GM19351 (cell line): ENCODE measurements around the gene ZNF692.
"Not testable (repeated sequence)": the region's sequence is repeated elsewhere in the genome, so short reads cannot be mapped to it uniquely, and the experiment has no call there.

Experiments used
- ATAC-seq: cut with Tn5 transposase; IDR thresholded peaks from one replicate; pipeline ENCODE4 v1.9.1; 2021; ENCODE audit warnings: mild to moderate bottlenecking, moderate library complexity; ENCODE audit not compliant: unreplicated experiment

Gene ZNF692, protein sequence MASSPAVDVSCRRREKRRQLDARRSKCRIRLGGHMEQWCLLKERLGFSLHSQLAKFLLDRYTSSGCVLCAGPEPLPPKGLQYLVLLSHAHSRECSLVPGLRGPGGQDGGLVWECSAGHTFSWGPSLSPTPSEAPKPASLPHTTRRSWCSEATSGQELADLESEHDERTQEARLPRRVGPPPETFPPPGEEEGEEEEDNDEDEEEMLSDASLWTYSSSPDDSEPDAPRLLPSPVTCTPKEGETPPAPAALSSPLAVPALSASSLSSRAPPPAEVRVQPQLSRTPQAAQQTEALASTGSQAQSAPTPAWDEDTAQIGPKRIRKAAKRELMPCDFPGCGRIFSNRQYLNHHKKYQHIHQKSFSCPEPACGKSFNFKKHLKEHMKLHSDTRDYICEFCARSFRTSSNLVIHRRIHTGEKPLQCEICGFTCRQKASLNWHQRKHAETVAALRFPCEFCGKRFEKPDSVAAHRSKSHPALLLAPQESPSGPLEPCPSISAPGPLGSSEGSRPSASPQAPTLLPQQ

DNA sequence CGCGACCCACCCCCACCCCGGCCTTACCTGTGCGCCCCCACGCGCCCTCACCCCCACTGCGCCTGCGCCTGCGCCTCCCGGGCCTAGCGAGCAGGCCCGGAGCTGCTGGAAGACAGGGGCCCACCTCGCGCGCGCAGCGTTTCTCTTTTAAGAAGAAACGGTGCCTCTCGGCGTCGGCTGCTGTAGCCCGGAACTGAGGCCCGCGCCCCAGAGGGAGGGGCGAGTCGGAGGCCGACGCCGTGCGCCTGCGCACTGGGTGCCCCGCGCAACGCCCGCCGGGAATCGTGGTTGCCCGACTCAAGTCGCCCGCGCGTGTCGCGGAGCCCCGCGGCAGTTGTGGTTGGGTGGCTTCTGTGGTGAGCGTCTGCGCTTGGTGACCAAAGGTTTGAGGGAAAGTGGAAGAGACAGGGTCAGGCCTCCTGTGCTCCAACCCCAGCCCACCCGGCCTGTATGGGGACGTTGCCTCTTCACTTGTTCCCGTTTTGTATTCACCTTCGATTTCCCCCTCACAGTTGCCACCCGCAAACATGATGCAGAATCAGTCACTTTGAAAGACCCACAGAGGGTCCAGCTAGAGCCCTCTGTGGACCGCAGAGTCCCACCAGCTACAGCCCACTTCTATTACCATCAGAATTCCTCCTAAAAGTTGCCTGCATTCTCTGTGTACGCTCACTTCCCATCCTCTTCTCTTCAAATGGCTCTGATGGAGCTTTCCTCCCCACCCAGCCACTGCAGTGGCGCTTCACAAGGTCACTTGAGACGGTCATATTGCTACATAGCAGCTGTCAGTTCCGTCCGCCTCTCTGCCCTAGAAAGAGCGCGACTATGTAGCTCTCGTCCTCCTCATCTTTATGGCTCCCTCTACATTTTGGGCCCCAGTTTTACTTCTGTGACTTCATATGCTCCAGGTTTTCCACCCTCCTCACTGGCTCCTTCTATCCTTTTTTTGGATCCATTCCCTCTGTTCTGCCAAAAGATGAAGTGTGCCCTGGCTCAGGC lies at the start of gene ZNF692:
Gene ZNF692, minus strand, starts transcription at position 195 of the 999 bp plus-strand sequence. CDS start 776 bp downstream, outside the sequence.
- peak; percentile 72 for ATAC-seq

DNA sequence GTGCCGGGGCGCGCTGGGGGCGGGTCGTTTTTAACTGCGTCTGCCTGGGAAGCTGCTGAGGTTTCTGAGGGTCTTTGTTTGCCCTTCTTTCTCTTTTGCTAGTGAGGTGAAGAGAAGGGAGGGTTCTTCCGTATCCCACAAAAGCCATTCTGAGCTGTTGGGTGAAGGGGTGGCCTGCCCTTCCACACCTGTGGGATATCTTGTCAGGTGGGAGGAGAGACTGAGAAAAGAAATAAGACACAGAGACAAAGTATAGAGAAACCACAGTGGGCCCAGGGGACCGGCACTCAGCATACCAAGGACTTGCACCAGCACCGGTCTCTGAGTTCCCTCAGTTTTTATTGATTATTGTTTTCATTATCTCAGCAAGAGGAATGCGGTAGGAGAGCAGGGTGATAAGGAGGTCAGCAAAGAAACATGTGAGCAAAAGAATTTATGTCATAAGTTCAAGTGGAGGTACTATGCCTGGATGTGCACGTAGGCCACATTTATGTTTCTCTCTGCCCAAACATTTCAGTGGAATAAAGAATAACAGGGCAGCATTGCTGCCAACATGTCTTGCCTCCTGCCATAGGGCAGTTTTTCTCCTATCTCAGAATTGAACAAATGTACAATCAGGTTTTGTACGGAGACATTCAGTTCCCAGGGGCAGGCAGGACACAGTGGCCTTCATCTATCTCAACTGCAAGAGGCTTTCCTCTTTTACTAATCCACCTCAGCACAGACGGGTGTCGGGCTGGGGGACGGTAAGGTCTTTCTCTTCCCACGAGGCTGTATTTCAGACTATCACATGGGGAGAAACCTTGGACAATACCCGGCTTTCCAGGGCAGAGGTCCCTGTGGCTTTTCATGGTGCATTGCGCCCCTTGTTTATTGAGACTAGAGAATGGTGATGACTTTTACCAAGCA lies 48.1 kb upstream of the ZNF692 start:
- ATAC-seq = peak; percentile 18

DNA sequence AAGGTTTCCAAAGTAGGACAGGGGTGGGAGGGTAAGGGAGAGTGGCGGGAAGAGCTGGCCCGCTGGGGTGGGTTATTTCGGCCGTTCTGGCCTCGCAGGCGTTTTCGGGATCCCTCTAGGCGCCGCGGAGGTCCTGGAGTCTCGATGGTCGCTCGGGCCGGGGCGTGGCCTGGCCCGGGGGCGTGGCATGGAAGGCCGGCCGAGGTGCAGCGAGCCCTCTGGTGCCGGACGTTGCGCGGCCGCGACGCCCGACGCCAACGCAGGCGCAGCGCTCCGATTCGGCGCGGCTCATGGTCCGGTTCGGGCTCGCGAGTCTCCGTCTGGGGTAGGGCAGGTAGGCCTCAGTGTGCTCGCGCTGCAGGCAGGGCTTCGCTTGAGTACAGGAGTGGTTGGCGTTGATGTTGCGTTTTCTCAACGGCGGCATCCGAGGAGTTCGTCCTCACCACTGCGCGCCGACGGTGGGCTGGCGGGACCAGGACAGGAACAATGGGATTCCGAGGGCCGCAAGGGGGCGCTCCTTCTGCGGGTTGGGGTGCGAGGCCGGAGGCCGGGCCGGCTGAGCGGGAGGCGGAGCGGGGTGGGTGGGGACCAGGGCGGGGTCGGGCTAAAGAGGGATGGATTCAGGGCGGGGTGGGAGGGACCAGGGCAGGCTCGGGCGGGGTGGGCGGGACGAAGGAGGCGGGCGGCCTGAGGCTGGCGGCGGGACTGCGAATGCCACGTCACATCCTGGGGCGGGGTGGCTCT lies 47.3 kb upstream of the ZNF692 start, which contains the start of gene PGBD2:
Gene PGBD2, plus strand, starts transcription at position 227 of the 744 bp plus-strand sequence. CDS start 7,628 bp downstream, outside the sequence.
- ATAC-seq = peak; percentile 87

DNA sequence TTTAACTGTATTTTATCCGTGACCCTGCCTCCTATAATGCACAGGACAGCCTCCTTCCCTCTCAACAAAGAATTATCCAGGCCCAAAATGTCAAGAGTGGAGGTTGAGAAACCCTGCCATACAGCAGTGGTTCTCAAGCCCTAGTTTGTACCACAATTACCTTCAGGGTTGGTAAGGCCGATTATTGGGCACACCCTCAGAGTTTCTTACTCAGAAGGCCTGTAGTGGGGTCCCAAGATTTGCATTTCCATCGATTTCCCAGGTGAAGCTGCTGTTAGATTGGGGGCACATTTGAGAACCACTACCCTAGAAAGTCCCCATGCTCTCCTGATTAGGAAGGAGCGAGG lies 46.8 kb upstream of the ZNF692 start:
- ATAC-seq = no peak

DNA sequence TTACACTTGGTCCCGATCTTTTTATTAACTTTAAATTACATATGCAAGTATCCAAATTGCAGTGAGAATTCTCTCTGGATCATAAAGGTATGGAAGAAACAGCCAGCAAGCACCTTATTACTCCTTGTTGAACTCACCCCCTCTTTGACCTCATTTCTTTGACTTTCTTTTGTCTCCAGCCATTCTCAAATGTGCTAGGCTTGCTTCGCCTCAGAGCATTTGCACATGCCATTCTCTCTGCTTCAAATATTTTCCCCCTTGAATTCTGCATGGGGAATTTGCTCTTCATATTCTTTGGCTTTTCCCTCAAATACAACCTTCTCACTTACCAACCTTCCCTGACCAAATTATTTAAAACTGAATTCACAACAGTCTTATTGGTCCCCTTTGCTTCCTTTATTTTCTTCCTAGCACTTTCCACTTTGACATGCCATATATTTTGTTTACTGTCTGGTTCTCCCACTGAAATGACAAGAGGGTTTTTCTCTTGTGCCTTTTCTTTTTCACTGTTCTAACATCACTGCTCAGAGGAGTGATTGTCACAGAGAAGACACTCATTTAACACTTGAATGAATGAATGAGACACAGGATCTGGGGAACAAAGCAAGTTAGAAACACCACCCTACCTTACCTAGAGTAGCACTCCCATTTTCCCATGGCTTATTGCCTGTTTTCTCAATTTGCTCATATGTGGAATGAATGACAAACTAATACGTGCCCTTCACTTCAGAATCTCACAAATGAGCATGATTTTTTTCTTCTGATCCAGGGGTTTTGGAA lies 45.7 kb upstream of the ZNF692 start:
- no peak for ATAC-seq

DNA sequence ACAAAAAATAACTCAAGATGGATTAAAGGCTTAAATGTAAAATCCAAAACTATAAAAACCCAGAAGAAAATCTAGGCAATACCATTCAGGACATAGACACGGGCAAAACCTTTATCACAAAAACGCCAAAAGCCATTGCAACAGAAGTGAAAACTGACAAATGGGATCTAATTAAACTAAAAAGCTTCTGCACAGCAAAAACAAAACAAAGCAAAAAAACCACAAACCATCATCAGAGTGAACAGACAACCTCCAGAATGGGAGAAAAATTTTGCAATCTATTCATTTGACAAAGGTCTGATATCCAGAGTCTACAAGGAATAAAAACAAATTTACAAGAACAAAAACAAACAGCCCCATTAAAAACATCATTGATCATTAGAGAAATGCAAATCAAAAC lies 42.7 kb upstream of the ZNF692 start:
- no peak for ATAC-seq

DNA sequence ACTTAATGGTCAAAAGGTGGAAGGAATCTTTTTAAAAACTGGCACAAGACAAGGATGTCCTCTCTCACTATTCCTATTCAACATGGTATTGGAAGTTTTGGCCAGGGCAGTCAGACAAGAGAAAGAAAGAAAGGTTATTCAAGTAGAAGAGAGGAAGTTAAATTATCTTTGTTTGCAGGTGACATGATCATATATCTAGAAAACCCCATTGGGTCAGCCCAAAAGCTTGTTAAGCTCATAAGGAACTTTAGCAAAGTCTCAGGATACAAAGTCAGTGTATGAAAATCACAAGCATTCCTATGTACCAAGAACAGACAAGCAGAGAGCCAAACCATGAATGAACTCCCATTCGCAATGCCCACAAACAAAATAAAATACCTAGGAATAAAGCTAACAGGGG lies 41.8 kb upstream of the ZNF692 start:
- ATAC-seq = no peak

DNA sequence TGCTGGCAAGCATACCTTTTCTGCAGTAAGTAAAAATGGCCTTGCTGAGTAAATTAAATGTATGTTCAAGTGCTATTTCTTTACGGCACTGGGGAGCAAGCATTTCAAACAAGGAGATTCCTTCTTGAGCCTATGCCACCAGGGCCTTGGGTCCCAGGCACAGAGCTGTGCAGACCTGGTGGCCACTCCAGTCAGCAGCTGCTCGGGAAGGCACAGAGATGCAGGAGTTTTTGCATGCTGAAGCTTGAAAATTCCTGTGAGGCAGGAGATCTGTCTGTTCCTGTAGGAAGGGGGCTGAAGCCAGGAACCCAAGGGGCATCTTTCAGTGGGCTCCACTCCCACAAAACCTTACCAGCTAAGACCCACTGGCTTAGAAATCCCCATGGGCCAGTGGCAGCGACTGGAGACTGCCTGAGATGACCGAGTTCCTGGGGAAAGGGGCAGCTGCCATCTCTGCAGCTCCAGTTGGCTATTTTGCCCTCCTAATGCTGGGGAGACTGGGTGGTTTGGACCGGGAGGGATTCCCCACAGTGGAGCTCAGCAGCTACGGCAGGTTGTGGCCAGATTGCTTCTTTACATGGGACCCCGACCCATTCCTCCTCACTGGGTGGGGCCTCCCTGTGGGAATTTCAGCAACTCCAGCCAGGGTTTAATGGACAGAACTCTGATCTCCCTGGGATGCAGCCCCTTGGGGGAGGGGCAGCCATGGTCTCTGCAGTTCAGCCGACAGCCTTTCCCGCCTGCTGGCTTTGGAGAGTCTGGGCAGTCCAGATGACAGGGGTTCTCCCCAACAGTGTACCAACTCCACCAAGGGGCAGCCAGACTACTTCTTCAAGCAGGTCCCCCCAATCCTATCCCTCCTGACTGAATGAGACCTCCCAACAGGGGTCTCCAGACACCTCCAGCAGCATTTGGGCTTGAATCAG lies 38.8 kb upstream of the ZNF692 start:
- ATAC-seq = no peak

DNA sequence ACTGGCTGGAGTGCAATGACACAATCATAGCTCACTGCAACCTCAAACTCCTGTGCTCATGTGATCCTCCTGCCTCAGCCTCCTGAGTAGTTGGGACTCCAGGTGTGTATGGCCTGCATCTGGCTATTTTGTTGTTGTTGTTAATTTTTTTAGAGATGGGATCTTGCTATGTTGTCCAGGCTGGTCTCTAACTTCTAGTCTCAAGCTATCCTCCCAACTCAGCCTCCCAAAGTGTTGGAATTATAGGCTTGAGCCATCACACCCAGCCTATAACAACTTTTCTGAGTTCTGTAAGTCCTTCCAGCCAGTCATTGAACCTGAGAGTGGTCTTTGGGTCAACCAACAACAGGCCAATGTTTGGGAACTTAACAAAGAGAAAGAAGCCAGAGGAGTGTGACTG lies 36.0 kb upstream of the ZNF692 start:
- no peak for ATAC-seq

DNA sequence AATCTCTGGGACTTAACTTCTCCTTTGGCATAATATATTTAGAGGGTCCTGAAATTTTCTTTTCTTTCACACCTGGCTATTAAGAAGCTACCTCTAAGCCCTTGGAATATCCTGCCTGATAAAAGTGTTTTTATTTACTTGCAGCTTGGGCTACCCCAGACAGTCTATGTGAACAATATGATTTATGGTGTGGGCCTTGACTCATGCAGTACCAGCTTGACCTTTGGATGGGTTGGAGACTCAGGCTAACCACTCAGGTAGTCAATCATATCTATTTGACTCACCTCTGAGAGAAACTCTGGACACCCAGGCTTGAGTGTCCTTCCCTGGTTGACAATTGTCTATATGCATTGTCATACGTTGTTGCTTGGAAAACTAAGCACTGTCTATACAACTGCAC lies 33.7 kb upstream of the ZNF692 start:
- ATAC-seq = no peak

DNA sequence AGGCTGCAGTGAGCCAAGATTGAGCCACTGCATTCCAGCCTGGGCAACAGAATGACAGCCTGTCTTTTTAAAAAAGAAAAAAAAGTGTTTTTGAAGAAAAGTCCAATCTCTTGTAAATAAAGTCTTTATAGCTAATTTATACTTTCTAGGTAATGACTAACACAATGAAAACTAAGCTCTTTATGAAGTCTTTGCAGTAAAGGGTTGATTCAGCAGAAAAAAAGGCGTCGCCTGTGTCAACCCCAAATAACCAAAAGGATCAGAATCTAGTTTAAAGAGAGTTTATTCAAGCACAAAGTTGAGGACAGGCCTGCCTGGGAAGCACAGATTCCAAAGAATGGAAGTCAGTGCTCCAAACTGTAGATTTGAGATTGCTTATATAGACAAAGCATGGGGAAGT lies 32.9 kb upstream of the ZNF692 start:
- ATAC-seq = no peak

DNA sequence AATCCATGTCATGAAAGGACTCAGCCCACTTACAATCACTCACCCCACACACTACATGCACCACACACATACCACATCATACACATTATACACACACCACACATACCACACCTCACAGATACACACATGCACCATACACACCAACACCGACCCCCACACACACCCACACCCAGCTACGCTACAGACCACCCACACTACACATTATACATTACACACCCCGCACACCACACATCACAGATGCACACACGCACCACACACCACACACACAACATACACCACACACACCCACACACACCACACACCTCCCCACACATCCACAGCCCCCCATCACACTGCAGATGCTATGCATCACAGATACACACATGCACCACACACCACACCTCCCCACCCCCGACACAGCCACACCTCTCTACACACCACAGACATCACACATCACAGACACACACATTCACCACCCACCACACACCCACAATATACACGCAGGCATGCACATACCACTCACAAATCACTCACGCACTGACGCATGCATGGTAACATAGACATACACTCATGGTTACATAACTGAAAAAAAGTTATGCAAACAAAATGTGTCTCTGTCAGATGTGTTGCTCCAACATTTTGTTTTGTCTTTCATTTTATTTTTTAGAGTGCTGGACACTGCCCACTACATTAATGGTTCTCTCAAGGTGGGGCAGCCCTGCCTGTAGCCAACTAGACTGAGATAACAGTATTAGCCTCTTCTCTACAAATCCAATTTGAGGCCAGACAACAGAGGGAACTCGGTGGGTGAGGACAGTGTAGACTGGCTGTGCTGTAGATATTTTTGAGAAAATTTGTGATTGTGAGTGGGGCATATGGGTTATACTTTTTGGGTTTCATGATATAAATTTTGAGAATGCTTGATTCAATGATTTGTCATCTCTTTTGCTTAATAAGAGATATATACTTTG lies 31.9 kb upstream of the ZNF692 start:
- no peak for ATAC-seq

DNA sequence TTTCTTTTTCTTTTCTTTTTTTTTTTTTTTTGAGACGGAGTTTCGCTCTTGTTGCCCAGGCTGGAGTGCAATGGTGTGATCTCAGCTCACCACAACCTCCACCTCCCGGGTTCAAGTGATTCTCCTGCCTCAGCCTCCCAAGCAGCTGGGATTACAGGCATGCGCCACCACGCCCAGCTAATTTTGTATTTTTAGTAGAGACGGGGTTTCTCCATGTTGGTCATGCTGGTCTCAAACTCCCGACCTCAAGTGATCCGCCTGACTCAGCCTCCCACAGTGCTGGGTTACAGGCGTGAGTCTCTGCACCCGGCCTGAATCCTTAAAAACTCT lies 31.0 kb upstream of the ZNF692 start:
- ATAC-seq = not testable (repeated sequence)

DNA sequence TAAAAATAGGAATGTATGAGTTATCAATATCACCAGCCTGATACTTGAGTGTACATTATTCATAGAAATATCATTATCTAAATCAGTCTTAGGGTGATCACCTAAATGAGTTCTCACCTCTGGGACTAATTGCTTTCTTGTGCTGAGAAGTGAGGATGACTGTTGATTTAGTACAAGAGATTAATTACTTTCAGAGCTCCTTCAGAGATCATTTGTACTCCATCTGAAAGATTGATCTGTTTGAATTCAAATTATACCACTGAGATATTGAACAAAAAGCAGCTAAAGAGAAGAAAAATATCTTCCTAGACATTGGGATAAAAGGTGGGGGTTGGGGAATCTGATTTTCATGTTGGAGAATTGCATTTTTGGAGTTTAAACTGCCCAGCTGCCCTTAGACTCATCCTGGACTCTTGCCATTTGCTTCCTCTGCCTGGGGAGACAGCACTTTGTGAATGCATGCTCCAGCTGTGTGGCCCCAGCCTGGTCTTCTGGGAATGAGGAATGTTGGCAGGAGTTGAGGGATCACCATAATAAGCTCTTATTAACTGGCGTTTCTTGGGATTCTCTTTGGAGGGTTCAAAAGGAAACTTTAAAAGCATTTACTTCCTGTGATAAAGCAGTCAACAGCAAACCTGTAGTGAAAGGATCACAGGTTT lies 27.5 kb upstream of the ZNF692 start:
- ATAC-seq = no peak

DNA sequence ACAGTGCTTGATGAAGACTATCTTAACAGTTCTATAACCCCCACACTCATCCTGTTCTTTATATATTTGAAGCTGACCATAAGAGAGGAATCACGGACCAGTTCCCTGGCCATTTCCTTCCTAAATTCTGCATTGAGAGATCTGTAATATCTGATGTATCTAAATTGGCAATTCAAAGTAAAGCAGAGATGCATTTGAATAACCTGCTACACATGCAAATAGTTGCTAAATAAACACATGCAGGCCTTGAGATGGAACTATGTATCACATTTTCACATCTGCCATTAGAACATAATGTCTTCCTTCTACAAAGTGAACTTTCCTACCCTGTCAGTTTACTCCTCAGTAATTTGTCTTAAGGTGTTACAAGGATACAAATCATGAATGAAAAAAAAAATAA lies 26.8 kb upstream of the ZNF692 start:
- ATAC-seq = no peak

DNA sequence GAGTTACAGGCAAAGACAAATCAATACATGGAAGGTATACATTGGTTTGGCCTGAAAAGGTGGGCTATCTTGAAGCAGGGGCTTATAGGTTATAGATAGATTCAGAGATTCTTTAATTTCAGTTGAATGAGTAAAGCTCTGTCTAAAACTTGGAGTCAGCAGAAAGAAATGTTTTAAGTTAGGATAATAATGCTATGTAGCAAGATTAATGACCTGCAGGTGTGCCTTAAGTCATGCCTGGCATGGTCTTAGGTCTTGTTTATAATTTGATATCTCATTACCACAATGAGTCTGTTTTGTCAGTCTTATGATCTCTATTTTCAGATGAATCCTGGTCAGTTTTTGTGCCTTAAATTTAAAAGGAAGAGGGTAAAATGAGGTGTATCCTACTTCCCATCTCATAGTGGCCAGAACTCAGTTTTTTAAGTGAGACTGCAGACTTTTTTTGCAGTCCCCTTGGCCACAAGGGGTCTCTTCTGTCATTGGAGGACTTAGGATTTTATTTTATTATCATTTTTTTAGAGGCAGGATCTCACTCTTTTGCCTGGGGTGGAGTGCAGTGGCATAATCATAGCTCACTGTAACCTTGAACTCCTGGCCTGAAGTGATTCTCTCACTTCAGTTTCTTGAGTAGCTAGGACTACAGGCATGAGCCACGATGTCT lies 25.9 kb upstream of the ZNF692 start:
- no peak for ATAC-seq
